Measurements from ENCODE around the gene HECTD1. TPM values are rescaled to one million over a fixed set of nuclear protein-coding genes. Genes with fewer than 3 reads are reported as not detected.

Gene HECTD1
- polyA plus RNA-seq, 1 of the 3 experiments (the other 2 are of a cell fraction), result 43.2 TPM

- Histone ChIP-seq H2AFZ (ENCODE audit: low read depth) (no peak overlapping the region), H3K4me2 (no peak overlapping the region), H3K4me1 (ENCODE audit: control insufficient read depth in 1 of 2, insufficient read depth in 2 of 2, low read depth in 1 of 2, low read length in 1 of 2) (peaks cover 0 to 12% of the 10 kb centered on the region in 2 experiments; a peak in 2 of 4 replicates), H4K20me1 (ENCODE audit: insufficient read depth) (peaks cover 23% of the 10 kb centered on the region), H3K4me3 (ENCODE audit: low read depth in 2 of 2, low read length in 1 of 2) (no peak overlapping the region), H3K27me3 (ENCODE audit: insufficient read depth) (no peaks in the 10 kb centered on the region), H3K9me2 (no peaks in the 10 kb centered on the region), H3K36me3 (replicated peaks in 1 of 2; ENCODE audit: control insufficient read depth in 1 of 2, insufficient read depth in 2 of 2, low read length in 1 of 2) (peaks cover 0 to 26% of the 10 kb centered on the region in 2 experiments), H3K9me3 (no peaks in the 10 kb centered on the region), H3F3A (replicated peaks; ENCODE audit: insufficient read depth) (peaks cover 24% of the 10 kb centered on the region), H3K27ac (ENCODE audit: low read depth in 2 of 2, low read length in 1 of 2) (no peak overlapping the region), H3K9ac (no peak overlapping the region), H3K79me2 (ENCODE audit: insufficient read depth) (peaks cover 96% of the 10 kb centered on the region)
- CTCF ChIA-PET, result interaction anchor here (1.0 to 1.4 kb wide), 3 partner anchors 9 to 17 kb away, joined by 3 to 4 read pairs (median 4); no protein-coding TSS in a partner anchor
- WGBS (ENCODE audit: low lambda C conversion rate), result 89% methylated on average over 5 of the region's 5 CpGs
- no peak for TF ChIP-seq FOXM1 (IDR thresholded peaks at IDR 0.05; ENCODE audit: low read depth)
- TF ChIP-seq SMC3 (IDR thresholded peaks at IDR 0.05; ENCODE audit: low read depth, low read length), result no peak
- no peak for TF ChIP-seq RFX5 (IDR thresholded peaks at IDR 0.05; ENCODE audit: low read length)
- no peak for TF ChIP-seq FOXJ3 (CRISPR knock-in tag; IDR thresholded peaks at IDR 0.05)
- no peak for TF ChIP-seq MAX (IDR thresholded peaks at IDR 0.05; ENCODE audit: low read depth)
- no peak for TF ChIP-seq RXRA (IDR thresholded peaks at IDR 0.05; ENCODE audit: borderline replicate concordance, low read depth)
- no peak for TF ChIP-seq USF1 (IDR thresholded peaks at IDR 0.05; ENCODE audit: borderline replicate concordance, low read depth)
- no peak for TF ChIP-seq TCF12 (IDR thresholded peaks at IDR 0.05)
- no peak for TF ChIP-seq TEAD4 (IDR thresholded peaks at IDR 0.05; ENCODE audit: borderline replicate concordance, insufficient read depth)
- TF ChIP-seq GATA2 (CRISPR knock-in tag; IDR thresholded peaks at IDR 0.05), result no peak
- no peak for TF ChIP-seq EZH2phosphoT487 (IDR thresholded peaks at IDR 0.05; ENCODE audit: borderline replicate concordance, low read depth)
- POLR2A ChIA-PET, result no interaction called here
- no peak for DNase-seq
Observed at GRCh38 chr14:31189346-31190218, 18.0 kb downstream of the HECTD1 start.

- POLR2A ChIA-PET, result no interaction called here
- no peak overlapping the region for H3K27ac ChIP-seq (ENCODE audit: low read depth in 2 of 2, low read length in 1 of 2)
- H3K9me3 ChIP-seq, result no peaks in the 10 kb centered on the region
- 100% methylated on average over 1 of the region's 1 CpG for WGBS (ENCODE audit: low lambda C conversion rate)
- H3F3A ChIP-seq (replicated peaks; ENCODE audit: insufficient read depth), result peaks cover 19% of the 10 kb centered on the region
- H3K9me2 ChIP-seq, result no peaks in the 10 kb centered on the region
- no peak overlapping the region for H2AFZ ChIP-seq (ENCODE audit: low read depth)
- H3K9ac ChIP-seq, result no peak overlapping the region
- CTCF ChIA-PET, result interaction anchor here (1.2 kb wide), 1 partner anchor 19 kb away, joined by 3 read pairs; the partner anchor contains the start of gene HECTD1
- H4K20me1 ChIP-seq (ENCODE audit: insufficient read depth), result peaks cover 30% of the 10 kb centered on the region
- peaks cover 100% of the 10 kb centered on the region for H3K79me2 ChIP-seq (ENCODE audit: insufficient read depth)
- peaks cover 0 to 30% of the 10 kb centered on the region in 2 experiments for H3K36me3 ChIP-seq (replicated peaks in 1 of 2; ENCODE audit: control insufficient read depth in 1 of 2, insufficient read depth in 2 of 2, low read length in 1 of 2)
- no peak overlapping the region for H3K4me3 ChIP-seq (ENCODE audit: low read depth in 2 of 2, low read length in 1 of 2)
- no peaks in the 10 kb centered on the region for H3K27me3 ChIP-seq (ENCODE audit: insufficient read depth)
- DNase-seq, result no peak
- no peak overlapping the region for H3K4me2 ChIP-seq
- H3K4me1 ChIP-seq (ENCODE audit: control insufficient read depth in 1 of 2, insufficient read depth in 2 of 2, low read depth in 1 of 2, low read length in 1 of 2), result peaks cover 0 to 4% of the 10 kb centered on the region in 2 experiments; a peak in 1 of 4 replicates
- TF ChIP-seq REST (IDR thresholded peaks at IDR 0.05; ENCODE audit: low read depth, low read length) (no peak), YY1 (IDR thresholded peaks at IDR 0.05; ENCODE audit: low read depth) (no peak), GABPA (IDR thresholded peaks at IDR 0.05; ENCODE audit: low read depth) (no peak), SMC3 (IDR thresholded peaks at IDR 0.05; ENCODE audit: low read depth, low read length) (no peak), CTCF (IDR thresholded peaks at IDR 0.05) (no peak), JUND (IDR thresholded peaks at IDR 0.05) (no peak), SIN3A (IDR thresholded peaks at IDR 0.05; ENCODE audit: borderline replicate concordance, low read depth, low read length) (no peak), POLR2AphosphoS5 (IDR thresholded peaks at IDR 0.05; ENCODE audit: low read depth, low read length) (no peak), EZH2phosphoT487 (IDR thresholded peaks at IDR 0.05; ENCODE audit: borderline replicate concordance, low read depth) (no peak), ELF1 (IDR thresholded peaks at IDR 0.05) (no peak), MAX (IDR thresholded peaks at IDR 0.05; ENCODE audit: low read depth) (no peak), RAD21 (IDR thresholded peaks at IDR 0.05; ENCODE audit: low read length) (no peak), TCF12 (IDR thresholded peaks at IDR 0.05) (no peak)
Observed at GRCh38 chr14:31188744-31189143, 18.8 kb downstream of the HECTD1 start.
